Duodenal mucosa (tissue), 2 donors: ENCODE data around the gene SPDYC.

Experiments used
- H3K27ac ChIP-seq: one replicate; pipeline ENCODE4 v1.7.0; 2013; ENCODE audit warnings: low read depth, low read length
- H3K27me3 ChIP-seq, 2 donors: one replicate each; pipeline ENCODE4 v1.7.0; 2013; ENCODE audit warnings: low read length in 2 of 2, control low read depth in 1 of 2; ENCODE audit not compliant: insufficient read depth in 2 of 2, control insufficient read depth in 1 of 2
- H3K36me3 ChIP-seq, 2 donors: one replicate each; pipeline ENCODE4 v1.7.0; 2013; ENCODE audit warnings: low read length in 2 of 2, control low read depth in 1 of 2; ENCODE audit not compliant: insufficient read depth in 2 of 2, control insufficient read depth in 1 of 2
- H3K4me1 ChIP-seq, 2 donors: one replicate each; pipeline ENCODE4 v1.7.0; 2013; ENCODE audit warnings: low read length in 2 of 2, control low read depth in 1 of 2; ENCODE audit not compliant: insufficient read depth in 2 of 2, control insufficient read depth in 1 of 2
- H3K4me3 ChIP-seq, 2 donors: one replicate each; pipeline ENCODE4 v1.7.0; 2013; ENCODE audit warnings: low read length in 2 of 2, low read depth in 1 of 2
- H3K9ac ChIP-seq, 2 donors: one replicate each; pipeline ENCODE4 v1.7.0; 2013; ENCODE audit warnings: low read length in 2 of 2, low read depth in 1 of 2
- H3K9me3 ChIP-seq, 2 donors: one replicate each; pipeline ENCODE4 v1.7.0; 2013; ENCODE audit warnings: low read length in 2 of 2, control low read depth in 1 of 2; ENCODE audit not compliant: control insufficient read depth in 1 of 2

Gene SPDYC

GRCh38 chr11:65151331-65151899, 18.6 kb upstream of the SPDYC start:
- Histone ChIP-seq H3K9me3 (peaks cover 3 to 5% of the 10 kb centered on the region in 2 donors), H3K9ac (no peak overlapping the region), H3K27me3 (no peaks in the 10 kb centered on the region), H3K4me3 (no peak overlapping the region), H3K36me3 (no peaks in the 10 kb centered on the region), H3K27ac (no peak overlapping the region), H3K4me1 (peaks cover 8 to 17% of the 10 kb centered on the region in 2 donors)

GRCh38 chr11:65152122-65152521, 17.9 kb upstream of the SPDYC start:
- H3K27ac ChIP-seq: no peak overlapping the region
- H3K4me1 ChIP-seq: peaks cover 8 to 17% of the 10 kb centered on the region in 2 donors

GRCh38 chr11:65156256-65156655, 13.8 kb upstream of the SPDYC start:
- H3K27me3 ChIP-seq: no peaks in the 10 kb centered on the region
- H3K9me3 ChIP-seq: no peaks in the 10 kb centered on the region
- no peaks in the 10 kb centered on the region for H3K36me3 ChIP-seq
- H3K4me1 ChIP-seq: peaks cover 2 to 4% of the 10 kb centered on the region in 2 donors
- H3K9ac ChIP-seq: no peak overlapping the region
- H3K4me3 ChIP-seq: no peak overlapping the region
- no peak overlapping the region for H3K27ac ChIP-seq

More at GRCh38 chr11:65152122-65152521, 17.9 kb upstream of the SPDYC start:
- Histone ChIP-seq H3K9ac (no peak overlapping the region), H3K4me3 (no peak overlapping the region), H3K36me3 (no peaks in the 10 kb centered on the region), H3K27me3 (no peaks in the 10 kb centered on the region), H3K9me3 (peaks cover 3 to 4% of the 10 kb centered on the region in 2 donors)

- no peaks in the 10 kb centered on the region for H3K9me3 ChIP-seq
- H3K27me3 ChIP-seq: no peaks in the 10 kb centered on the region
- no peak overlapping the region for H3K4me3 ChIP-seq
- H3K9ac ChIP-seq: no peak overlapping the region
- no peak overlapping the region for H3K27ac ChIP-seq
- H3K4me1 ChIP-seq: no peaks in the 10 kb centered on the region
- H3K36me3 ChIP-seq: no peaks in the 10 kb centered on the region
Observed at GRCh38 chr11:65156926-65157325, 13.1 kb upstream of the SPDYC start.

GRCh38 chr11:65157336-65157735, 12.7 kb upstream of the SPDYC start:
- Histone ChIP-seq H3K36me3 (no peaks in the 10 kb centered on the region), H3K4me3 (no peak overlapping the region), H3K9me3 (no peaks in the 10 kb centered on the region), H3K9ac (no peak overlapping the region), H3K27ac (no peak overlapping the region), H3K27me3 (no peaks in the 10 kb centered on the region), H3K4me1 (no peaks in the 10 kb centered on the region)

- Histone ChIP-seq H3K27me3 (no peaks in the 10 kb centered on the region), H3K4me3 (no peak overlapping the region), H3K36me3 (no peaks in the 10 kb centered on the region), H3K9ac (no peak overlapping the region), H3K9me3 (no peaks in the 10 kb centered on the region), H3K27ac (no peak overlapping the region), H3K4me1 (no peaks in the 10 kb centered on the region)
Observed at GRCh38 chr11:65159012-65159411, 11.0 kb upstream of the SPDYC start.

GRCh38 chr11:65160643-65161042, 9.4 kb upstream of the SPDYC start:
- Histone ChIP-seq H3K4me1 (peaks cover 0 to 3% of the 10 kb centered on the region in 2 donors), H3K9me3 (no peaks in the 10 kb centered on the region), H3K27me3 (no peaks in the 10 kb centered on the region), H3K9ac (no peak overlapping the region), H3K4me3 (no peak overlapping the region), H3K27ac (no peak overlapping the region), H3K36me3 (no peaks in the 10 kb centered on the region)

- Histone ChIP-seq H3K4me1 (peaks cover 0 to 4% of the 10 kb centered on the region in 2 donors), H3K9me3 (no peaks in the 10 kb centered on the region), H3K27ac (no peak overlapping the region), H3K27me3 (no peaks in the 10 kb centered on the region), H3K36me3 (no peaks in the 10 kb centered on the region), H3K4me3 (no peak overlapping the region), H3K9ac (no peak overlapping the region)
Observed at GRCh38 chr11:65163684-65164083, 6.3 kb upstream of the SPDYC start.

- Histone ChIP-seq H3K36me3 (no peaks in the 10 kb centered on the region), H3K9me3 (no peaks in the 10 kb centered on the region), H3K4me1 (peaks cover 0 to 4% of the 10 kb centered on the region in 2 donors), H3K27me3 (no peaks in the 10 kb centered on the region), H3K4me3 (peak overlapping the region; percentile 56 to 60), H3K27ac (no peak overlapping the region), H3K9ac (peak overlapping the region; percentile 59 to 67)
Observed at GRCh38 chr11:65165410-65166317, 4.4 kb upstream of the SPDYC start.

GRCh38 chr11:65166893-65167292, 3.1 kb upstream of the SPDYC start:
- Histone ChIP-seq H3K27ac (no peak overlapping the region), H3K27me3 (no peaks in the 10 kb centered on the region), H3K4me3 (peak overlapping the region; percentile 55 to 61), H3K9me3 (no peaks in the 10 kb centered on the region), H3K36me3 (no peaks in the 10 kb centered on the region), H3K9ac (peak overlapping the region in 1 of 2 donors; percentile 54), H3K4me1 (peaks cover 0 to 4% of the 10 kb centered on the region in 2 donors)
